ENCODE measurements around the gene FAM20C.
"Not testable (repeated sequence)": the region's sequence is repeated elsewhere in the genome, so short reads cannot be mapped to it uniquely, and the experiment has no call there.

FAM20C gene

DNA sequence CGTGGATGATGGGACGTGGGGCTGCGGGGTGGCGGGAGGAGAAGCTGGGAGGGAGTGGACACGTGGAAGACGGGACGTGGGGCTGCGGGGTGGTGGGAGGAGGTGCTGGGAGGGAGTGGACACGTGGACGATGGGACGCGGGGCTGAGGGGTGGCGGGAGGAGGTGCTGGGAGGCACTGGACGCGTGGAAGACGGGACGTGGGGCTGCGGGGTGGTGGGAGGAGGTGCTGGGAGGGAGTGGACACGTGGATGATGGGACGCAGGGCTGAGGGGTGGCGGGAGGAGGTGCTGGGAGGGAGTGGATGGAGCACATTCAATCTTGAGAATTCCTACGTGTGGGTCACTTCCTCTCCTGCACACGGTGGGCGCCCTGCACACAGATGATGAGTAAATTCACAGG, 104.8 kb downstream of the FAM20C start:
- not testable (repeated sequence) for DNase-seq

DNA sequence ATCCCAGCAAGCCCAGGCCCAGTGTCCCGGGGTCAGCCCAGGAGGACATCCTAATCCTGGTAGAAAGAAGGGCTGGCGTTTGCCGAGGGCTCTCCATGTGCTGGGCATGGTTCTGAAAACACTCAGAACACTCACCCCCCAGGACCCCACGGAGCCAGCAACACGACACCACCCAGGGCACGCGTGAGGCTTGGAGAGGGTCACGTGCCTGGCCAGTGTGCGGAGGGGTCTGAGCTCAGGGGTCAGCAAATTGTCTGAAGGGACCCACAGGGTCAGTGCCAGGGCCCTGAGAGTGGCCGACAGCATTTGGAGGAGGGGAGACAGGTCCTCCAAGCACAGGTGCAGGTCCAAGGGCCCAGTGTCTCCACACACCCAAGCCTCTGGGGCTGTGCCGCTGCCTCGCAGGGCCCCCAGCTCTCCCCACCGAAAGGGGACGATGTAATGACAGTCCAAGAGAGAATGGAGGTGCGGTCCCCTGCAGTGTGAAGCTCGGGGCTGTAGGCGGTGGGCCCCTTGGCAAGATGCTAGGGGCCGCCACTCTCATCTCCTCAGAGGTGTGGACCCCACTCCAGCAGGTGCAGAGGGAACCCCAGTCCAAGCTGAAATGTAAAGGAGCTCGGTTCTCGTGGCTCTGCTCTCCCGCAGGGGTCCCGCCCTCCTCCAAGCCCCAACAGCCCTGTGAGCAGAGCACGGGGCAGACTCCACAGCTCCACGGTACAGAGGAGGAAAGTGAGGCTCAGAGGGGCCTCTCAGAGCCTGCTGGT, 105.4 kb downstream of the FAM20C start:
- DNase-seq, result no peak

DNA sequence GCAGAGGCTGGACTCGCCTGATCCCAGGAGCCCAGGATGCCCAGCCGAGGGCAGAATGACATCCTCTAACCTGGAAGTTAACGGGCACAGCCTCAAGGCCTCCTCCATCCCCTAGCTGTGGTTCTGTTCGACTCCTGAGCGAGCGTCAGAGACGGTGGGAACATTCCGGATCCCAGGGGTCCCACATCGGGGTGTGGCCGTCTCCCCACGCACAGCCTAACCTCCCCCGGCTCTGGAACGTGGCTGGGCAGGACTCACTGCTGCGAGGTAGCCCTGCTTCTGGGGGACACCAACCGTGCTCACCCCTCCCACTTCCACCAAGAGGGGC, 106.0 kb downstream of the FAM20C start:
- DNase-seq, result no peak

DNA sequence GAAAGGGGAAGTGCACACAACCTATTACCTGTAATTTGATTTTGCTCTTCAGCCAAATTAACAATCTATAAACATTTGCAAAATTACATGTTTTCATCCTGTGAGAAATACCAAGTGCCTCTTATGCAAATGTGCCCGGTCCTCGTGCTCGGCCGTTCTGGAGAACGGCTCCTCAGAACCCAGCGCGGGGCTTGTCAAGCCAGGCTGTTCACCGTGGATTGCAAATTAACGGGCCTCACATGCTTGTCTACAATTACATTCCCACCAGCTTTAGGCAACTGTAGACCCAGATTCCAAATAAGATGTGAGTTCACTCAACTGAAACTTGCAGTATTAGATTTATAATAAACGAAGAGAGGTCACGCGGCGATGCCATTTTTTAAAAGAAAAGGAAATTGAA, 106.4 kb downstream of the FAM20C start:
- DNase-seq, result no peak

DNA sequence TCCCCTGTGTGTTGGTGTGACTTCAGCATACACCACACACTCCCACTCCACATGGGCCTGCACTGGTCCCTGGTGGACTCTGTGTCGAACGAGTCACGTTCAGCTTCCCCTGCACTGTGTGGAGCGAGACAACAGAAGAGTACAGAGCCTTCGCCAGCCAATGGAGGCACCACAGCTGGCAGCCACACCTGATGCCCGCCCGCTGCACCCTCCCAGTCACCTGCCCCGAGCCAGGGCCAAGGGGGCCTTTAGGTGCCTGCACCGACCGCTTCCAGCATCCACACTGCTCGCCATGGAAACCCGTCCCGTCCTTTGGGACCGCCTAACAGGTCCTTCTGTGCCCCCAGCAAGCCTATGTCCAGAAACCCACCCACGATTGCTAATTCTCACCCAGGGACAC, 106.8 kb downstream of the FAM20C start:
- no peak for DNase-seq

DNA sequence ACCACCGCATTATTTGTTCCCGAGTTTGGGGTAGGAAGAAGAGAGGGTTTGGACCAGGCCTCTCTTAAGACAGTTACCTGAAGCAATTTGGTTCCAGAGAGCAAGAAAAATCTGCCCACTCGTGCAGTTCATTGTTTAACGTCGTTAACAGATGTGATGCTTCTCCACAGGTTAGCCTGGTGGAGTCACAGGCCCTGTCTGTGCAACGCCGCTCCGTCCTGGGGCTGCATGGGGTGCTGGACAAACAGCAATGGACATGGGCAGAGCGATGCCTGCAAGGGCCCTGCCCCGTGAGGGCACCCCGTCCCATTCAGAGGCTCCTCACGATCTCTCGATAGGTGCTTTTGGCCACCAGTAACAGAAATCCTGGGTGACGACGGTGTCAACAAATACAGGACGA, 107.3 kb downstream of the FAM20C start:
- no peak for DNase-seq

DNA sequence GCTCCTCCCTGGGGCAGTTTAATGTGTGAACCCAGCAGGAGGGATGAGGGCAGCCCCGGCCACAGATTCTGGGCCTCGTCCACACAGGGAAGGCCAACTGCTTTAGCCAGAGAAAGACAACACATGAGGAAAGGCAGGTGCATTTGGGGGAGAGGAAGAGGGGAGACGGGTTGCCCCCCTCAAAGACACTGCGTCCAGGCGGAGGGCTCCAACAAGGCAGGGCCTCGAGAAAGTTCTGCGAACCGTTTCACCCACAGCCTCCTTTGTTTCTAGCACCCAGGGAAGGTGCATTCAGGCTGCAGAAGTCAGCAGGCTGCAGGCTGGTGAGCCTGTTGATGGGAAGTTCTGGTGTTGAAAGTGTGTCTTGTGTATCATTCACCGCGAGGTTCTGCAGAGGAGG, 107.7 kb downstream of the FAM20C start:
- no peak for DNase-seq

DNA sequence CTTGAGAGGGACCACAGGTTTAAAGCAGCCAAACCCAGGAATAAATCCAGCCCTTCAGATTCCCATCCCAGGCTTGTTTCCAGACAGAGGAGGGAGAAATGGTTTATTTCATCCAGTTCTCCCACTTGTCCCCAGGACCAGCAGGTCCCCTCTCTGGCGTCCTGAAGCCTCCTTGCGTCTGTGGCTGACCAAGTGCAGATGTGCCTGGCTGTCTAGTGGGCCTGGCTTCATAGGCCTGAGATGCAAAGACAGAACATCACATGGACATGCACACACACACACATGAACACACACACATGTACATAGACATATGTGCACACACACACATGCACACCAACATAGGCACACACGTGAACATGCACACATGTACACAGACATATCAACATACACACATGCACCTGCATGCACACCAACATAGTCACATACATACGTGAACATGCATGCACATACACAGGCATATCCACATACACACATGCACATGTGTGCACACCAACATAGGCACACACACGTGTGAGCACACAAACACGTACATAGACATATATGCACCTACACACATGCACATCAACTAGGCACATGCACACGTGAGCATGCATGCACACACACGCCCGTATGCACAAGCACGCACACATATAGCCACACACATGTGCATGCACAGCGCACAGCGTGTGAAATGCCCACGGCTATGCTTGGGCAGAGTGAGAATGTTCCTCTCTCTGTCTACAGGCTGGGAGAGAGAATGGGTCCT, 108.3 kb downstream of the FAM20C start:
- DNase-seq, result no peak

DNA sequence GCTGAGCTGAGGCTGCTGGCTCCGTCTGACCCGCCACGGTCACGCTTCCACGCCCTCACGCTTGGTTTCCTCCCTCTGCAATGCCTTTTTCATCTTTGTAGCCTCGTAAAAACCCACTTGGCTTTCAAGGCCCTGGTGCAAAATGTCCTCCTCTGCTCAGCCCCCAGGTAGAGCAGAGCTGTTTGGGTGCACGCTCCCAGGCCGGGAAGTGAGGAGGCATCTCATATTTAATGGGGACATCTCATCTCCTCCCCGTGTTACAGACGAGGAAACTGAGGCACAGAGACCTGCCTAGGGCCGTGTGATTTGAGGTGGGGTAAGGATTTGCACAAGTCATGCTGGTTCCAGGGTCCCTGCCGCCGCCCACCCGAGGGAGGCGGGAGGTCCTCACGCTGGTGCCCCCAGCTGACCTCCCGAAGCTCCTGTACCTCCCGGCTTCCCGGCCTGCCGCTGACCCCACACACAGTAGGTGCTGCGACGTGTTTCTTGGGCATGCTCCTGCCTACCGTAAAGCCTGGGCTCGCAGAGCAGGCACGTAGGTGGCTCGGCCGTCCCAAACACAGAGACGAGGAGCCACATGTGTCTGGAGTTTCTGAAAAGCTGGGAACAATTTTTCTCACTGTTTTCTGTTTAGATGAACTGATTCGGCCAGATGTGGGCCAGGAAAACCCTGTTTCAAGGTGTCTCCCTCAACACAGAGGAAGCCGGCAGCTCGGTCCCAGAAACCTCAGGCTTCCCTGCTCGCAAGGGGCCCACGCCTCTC, 109.1 kb downstream of the FAM20C start:
- no peak for DNase-seq

DNA sequence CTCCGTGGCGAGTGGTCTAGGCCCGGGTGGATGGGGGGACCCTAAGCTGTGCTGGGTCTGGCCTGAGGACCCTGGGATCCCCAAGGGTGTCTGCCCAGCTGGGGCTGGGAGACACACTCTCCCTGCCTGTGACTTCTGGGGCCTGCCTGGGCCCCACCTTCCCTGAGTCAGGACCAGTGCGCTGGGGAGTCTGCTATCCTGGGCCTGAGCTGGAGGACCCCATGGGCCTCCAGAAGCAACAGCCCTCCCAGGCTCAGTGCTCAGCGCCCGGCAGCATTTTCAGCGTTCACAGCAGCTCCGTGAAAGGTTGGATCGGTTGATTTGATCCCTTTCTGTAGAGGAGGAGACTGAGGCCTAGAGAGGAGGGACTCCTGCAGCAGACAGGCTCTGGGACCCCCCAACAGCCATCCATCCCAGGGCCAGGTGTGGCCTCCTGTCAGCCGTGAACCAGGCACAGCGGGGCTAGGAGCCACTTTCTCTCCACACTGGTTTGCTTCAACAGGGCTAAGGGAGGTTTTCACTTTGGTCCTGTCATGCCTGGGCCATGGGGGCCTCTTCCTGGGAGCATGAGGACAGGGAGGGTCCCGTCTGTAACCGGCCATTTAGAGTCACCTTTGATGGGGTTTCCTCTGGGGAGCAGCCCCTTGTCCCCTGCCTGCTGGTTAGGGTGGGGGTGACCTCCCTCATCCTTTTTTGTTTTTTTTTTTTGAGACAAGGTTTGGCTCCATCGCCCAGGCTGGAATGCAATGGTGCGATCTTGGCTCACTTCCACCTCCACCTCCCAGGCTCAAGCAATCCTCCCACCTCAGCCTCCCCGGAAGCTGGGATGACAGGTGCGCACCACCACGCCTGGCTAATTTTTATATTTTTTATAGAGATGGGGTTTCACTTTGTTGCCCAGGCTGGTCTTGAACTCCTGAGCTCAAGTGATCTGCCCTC, 110.0 kb downstream of the FAM20C start:
- no peak for DNase-seq

DNA sequence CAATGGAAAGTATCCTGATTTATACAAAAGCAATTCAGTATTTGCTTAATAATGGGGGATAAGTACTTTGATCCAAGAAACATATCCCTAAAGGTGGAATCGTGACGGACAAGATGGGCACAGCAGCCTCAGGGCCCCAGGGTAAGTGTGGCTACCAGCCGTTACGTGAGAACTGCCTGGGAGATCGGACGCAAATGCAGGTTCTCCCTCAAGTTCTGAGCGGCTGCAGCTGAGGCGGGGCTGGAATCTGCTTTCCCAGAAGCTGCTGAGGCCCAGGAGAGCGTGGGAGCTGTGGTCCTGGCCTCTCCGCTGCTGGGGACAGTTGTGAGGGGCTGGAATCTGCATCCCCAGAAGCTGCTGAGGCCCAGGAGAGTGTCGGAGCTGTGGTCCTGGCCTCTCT, 111.1 kb downstream of the FAM20C start:
- DNase-seq, result no peak

DNA sequence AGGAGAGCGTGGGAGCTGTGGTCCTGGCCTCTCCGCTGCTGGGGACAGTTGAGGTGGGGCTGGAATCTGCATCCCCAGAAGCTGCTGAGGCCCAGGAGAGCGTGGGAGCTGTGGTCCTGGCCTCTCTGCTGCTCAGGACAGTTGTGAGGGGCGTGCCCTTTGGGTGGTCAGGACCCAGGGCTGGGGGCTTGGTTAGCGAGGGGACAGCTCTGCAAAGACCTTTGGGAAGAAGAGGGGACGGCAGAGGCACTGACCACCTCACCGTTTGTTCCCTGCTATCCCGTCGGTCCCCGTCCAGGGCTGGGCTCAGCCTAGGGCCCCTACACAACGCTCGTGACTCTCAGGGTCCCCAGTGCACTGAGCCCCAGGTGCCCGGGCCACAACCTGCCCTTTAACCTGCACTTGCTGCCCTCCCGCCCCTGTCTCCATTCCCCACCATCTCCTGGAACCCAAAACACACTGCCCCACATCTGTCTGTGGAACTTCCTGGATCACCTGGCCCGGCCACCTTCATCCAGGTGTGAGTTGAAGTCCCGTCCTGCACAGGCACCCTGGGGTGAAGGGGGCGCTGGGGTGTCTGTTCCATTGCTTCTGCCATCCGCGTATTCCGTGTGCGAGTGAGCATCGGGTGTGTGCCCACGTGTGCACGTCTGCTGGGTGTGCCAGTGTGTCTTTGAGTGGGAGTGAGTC, 111.7 kb downstream of the FAM20C start:
- DNase-seq, result no peak

DNA sequence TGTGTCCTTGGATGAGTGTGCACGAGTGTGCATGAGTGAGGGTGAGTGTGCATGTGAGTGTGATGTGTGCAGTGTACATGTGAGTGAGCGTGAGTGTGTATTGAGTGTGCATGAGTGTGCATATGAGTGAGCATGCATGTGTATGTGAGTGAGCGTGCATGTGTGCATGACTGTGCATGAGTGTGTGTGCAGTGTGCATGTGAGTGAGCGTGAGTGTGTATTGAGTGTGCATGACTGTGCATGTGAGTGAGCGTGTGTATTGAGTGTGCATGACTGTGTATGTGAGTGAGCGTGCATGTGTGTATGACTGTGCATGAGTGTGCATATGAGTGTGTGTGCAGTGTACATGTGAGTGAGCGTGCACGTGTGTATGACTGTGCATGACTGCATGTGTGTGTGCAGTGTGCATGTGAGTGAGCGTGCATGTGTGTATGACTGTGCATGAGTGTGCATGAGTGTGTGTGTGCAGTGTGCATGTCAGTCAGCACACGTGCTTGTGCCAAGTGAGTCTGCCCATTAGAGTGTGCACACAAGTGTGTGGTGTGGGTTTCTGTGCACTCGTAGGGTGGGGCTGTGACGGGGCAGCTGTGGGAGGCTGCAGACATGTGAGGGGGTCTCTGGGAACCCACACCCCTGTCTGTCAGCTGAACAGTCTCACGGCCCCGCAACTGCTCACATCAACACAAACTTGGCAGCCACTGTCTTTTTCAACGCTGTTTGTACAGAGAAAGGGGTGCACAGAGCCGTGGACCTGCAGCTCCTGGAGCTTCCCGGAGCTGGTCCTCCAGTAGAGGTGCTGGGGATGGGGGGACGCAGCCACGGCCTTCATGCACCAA, 112.4 kb downstream of the FAM20C start:
- DNase-seq, result no peak

DNA sequence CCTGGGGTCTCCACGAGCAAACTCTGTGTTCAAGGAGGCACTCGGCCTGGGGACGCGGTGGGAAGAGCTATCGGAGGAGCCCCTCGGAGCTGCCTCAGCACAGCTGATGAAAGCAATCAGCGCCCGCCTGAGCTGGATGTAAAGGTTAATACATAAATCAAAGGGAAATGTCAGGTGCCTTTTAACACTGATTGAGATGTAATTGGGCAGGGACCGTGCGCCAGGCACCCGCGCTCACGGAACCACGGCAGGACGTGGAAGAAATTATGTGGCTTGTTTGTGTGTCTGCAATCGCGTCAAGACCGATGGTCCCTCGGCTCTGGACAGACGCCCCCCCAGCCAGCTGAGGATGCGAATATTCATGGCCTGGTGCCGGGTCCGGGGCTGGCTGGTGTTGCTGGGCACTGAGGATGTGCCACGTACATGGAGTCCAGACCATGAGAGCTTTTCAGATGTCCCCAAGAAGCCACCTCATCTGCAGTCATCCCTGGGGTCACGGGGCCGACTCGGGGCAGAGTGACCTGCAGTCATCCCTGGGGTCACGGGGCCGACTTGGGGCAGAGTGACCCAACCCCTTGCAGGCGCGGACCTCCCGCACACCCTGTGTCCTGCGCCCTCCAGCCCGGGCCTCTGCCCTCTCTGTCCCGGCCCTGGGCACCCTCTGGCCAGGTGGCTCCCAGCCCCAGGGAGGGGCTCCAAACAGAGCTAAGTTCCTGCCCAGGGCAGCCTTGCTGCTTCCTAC, 113.2 kb downstream of the FAM20C start:
- DNase-seq, result no peak

DNA sequence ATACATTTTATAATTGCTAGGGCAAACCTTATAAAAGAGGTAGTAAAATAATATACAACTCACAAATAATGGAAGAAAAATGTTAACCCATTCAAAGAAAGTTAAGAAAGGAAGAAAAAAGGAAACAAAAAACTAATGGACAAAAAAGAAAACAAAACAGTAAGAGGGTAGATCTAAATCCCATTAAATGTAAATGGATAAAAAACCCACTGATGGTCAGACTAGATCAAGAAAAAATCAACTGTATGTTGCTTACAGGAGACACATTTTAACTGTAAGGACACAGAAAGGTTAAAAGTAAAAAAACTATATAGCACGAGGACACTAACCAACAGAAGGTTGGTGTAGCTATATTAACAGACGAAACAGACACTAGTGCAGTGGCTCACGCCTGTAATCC, 115.6 kb downstream of the FAM20C start:
- no peak for DNase-seq

DNA sequence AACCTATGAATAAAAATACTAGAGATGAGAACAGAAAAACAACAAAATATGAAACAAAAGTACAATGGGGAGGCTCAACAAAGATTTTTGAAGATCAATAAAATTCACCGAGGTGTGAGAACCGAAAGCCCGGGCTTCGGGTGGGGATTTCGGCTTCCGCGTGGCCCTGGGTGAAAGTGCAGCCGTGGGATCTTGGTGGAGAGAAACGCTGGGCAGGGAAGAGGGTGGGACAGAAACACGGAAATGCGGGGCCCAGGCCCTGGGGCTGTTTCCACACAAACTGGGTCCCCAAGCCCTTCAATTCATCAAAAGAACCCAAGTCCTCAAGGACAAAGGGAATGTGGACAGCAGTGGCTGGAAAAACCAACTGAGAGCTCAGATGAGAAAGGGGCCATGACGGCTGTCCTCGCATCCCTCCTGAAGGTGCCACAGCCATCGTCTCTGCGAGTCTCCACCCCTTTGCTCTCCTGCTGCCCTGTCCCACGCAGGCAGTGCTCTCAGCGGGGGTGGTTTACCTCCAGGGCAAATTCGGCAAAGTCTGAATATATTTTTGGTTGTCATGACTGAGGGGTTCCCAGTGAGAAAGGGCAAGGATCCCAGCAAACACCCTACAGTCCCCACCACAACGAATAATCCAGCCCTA, 117.3 kb downstream of the FAM20C start:
- no peak for DNase-seq

Data from stimulated activated CD4-positive, alpha-beta T cell treated with anti-CD3 and anti-CD28 coated beads, Interleukin-15, amount 100 ng/mL, for 24 hours (primary cell).